Erythroblast (primary cell): ENCODE data around the gene MYLIP.

Source experiments
- DNase-seq, 2 experiments: peaks; one replicate each; lab custom pipeline; 2025; lab: John Stamatoyannopoulos, UW
- GATA1 ChIP-seq: IDR thresholded peaks from 2 replicates; pipeline ENCODE4 v1.6.1; 2011; ENCODE audit warnings: low read depth, mild to moderate bottlenecking, control low read depth, low read length, moderate library complexity
- POLR2A ChIP-seq: IDR thresholded peaks from 2 replicates; pipeline ENCODE4 v1.6.1; 2011; ENCODE audit warnings: mild to moderate bottlenecking, low read length

Gene MYLIP

GRCh38 chr6:16180696-16181438 lies 52.0 kb downstream of the MYLIP start:
- DNase-seq: no peak
- TF ChIP-seq GATA1: no peak
- TF ChIP-seq POLR2A: no peak

- TF ChIP-seq GATA1 (no peak), POLR2A (no peak)
- DNase-seq: peak; percentile 14 to 21
These were observed 52.8 kb downstream of the MYLIP start for GRCh38 chr6:16181439-16182297.

- peak; percentile 54 to 68 for DNase-seq
- TF ChIP-seq POLR2A (no peak), GATA1 (no peak)
These were observed 54.3 kb downstream of the MYLIP start for GRCh38 chr6:16183187-16183664.

GRCh38 chr6:16184129-16184528 lies 55.2 kb downstream of the MYLIP start:
- peak; percentile 51 to 59 for DNase-seq
- TF ChIP-seq POLR2A: no peak
- TF ChIP-seq GATA1: no peak

- no peak for DNase-seq
- TF ChIP-seq POLR2A (no peak), GATA1 (no peak)
These were observed 55.7 kb downstream of the MYLIP start for GRCh38 chr6:16184551-16184950.

- DNase-seq: no peak
- TF ChIP-seq POLR2A: no peak
- TF ChIP-seq GATA1: no peak
These were observed 58.3 kb downstream of the MYLIP start for GRCh38 chr6:16187176-16187575.

- no peak for TF ChIP-seq POLR2A
- no peak for TF ChIP-seq GATA1
- DNase-seq: no peak
These were observed 61.3 kb downstream of the MYLIP start for GRCh38 chr6:16190214-16190613.

GRCh38 chr6:16196260-16196983 lies 67.5 kb downstream of the MYLIP start:
- no peak for DNase-seq
- TF ChIP-seq GATA1 (no peak), POLR2A (no peak)

- no peak for DNase-seq
- TF ChIP-seq GATA1 (no peak), POLR2A (no peak)
These were observed 68.2 kb downstream of the MYLIP start for GRCh38 chr6:16196984-16197546.
